SK-N-SH (cell line): Measurements from ENCODE around the gene PCDH1.

ENCODE experiments used
- CHD2 ChIP-seq: fragments of 150-350 bp; IDR thresholded peaks from 2 replicates; pipeline ENCODE4 v1.6.1; 2018; ENCODE audit warnings: low read length; ENCODE audit not compliant: partially characterized antibody
- EZH2phosphoT487 ChIP-seq: fragments of 200-600 bp; sonication (generic); IDR thresholded peaks from 2 replicates; pipeline ENCODE4 v1.6.1; 2017; ENCODE audit warnings: low read depth, mixed run types, mild to moderate bottlenecking, antibody characterized with exemption, moderate library complexity, borderline replicate concordance
- GABPA ChIP-seq: IDR thresholded peaks from 2 replicates; pipeline ENCODE4 v1.4.0; 2012; ENCODE audit warnings: low read depth, mild to moderate bottlenecking
- JUND ChIP-seq: IDR thresholded peaks from 2 replicates; pipeline ENCODE4 v1.4.0; 2012
- NFIC ChIP-seq: IDR thresholded peaks from 2 replicates; pipeline ENCODE4 v1.4.0; 2012; ENCODE audit warnings: borderline replicate concordance
- POLR2AphosphoS5 ChIP-seq: IDR thresholded peaks from 2 replicates; pipeline ENCODE4 v1.6.1; 2012; ENCODE audit warnings: low read depth, low read length
- TAF1 ChIP-seq: IDR thresholded peaks from 2 replicates; pipeline ENCODE4 v1.6.1; 2012; ENCODE audit warnings: low read depth, mild to moderate bottlenecking, low read length, moderate library complexity, borderline replicate concordance
- TF ChIP-seq, protein P1 (sequence below): fragments of 200-600 bp; sonication (generic); IDR thresholded peaks from 2 replicates; pipeline ENCODE4 v1.6.1; 2017; ENCODE audit warnings: antibody characterized with exemption, mild to moderate bottlenecking, moderate library complexity
- TF ChIP-seq, protein P2 (sequence below): IDR thresholded peaks from 2 replicates; pipeline ENCODE4 v1.4.0; 2012; ENCODE audit warnings: low read depth
- TF ChIP-seq, protein P3 (sequence below): IDR thresholded peaks from 2 replicates; pipeline ENCODE4; 2012

DNA sequence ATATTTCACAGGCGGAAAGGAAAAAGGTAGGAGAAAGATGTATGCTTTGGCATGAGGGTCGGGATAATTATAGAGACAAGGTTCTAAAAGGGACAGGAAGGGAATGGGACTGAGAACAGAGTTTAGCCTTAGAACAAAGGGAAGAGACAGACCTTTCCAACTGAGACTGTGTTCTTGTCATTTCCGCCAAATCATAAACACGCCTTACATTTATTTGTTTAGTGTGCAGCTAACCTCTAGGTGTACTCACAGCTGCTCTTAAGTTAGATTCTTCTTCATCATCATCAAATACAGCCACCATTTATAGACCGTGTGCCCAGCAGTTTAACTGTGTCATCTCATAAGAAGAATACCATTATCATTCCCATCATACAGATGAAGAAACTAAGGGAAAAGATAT lies 39.5 kb upstream of the PCDH1 start:
- TF ChIP-seq, protein P1, sequence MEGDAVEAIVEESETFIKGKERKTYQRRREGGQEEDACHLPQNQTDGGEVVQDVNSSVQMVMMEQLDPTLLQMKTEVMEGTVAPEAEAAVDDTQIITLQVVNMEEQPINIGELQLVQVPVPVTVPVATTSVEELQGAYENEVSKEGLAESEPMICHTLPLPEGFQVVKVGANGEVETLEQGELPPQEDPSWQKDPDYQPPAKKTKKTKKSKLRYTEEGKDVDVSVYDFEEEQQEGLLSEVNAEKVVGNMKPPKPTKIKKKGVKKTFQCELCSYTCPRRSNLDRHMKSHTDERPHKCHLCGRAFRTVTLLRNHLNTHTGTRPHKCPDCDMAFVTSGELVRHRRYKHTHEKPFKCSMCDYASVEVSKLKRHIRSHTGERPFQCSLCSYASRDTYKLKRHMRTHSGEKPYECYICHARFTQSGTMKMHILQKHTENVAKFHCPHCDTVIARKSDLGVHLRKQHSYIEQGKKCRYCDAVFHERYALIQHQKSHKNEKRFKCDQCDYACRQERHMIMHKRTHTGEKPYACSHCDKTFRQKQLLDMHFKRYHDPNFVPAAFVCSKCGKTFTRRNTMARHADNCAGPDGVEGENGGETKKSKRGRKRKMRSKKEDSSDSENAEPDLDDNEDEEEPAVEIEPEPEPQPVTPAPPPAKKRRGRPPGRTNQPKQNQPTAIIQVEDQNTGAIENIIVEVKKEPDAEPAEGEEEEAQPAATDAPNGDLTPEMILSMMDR, result no peak
- TF ChIP-seq JUND, result no peak
- TF ChIP-seq GABPA, result no peak
- no peak for TF ChIP-seq TAF1
- TF ChIP-seq, protein P2, sequence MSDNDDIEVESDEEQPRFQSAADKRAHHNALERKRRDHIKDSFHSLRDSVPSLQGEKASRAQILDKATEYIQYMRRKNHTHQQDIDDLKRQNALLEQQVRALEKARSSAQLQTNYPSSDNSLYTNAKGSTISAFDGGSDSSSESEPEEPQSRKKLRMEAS, result no peak
- TF ChIP-seq POLR2AphosphoS5, result no peak
- no peak for TF ChIP-seq NFIC
- TF ChIP-seq, protein P3, sequence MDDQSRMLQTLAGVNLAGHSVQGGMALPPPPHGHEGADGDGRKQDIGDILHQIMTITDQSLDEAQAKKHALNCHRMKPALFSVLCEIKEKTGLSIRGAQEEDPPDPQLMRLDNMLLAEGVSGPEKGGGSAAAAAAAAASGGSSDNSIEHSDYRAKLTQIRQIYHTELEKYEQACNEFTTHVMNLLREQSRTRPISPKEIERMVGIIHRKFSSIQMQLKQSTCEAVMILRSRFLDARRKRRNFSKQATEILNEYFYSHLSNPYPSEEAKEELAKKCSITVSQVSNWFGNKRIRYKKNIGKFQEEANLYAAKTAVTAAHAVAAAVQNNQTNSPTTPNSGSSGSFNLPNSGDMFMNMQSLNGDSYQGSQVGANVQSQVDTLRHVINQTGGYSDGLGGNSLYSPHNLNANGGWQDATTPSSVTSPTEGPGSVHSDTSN, result no peak
- TF ChIP-seq CHD2, result no peak
- no peak for TF ChIP-seq EZH2phosphoT487
